Fibroblast of skin of back (primary cell): ENCODE results near the gene PXT1.
"Not testable (repeated sequence)": the region's sequence is repeated elsewhere in the genome, so short reads cannot be mapped to it uniquely, and the experiment has no call there.

ENCODE experiments used
- DNase-seq: peaks from one replicate; pipeline ENCODE4 v3.0.0-alpha.2; 2013

Gene PXT1

GRCh38 chr6:36368421-36368820 lies 74.2 kb downstream of the PXT1 start:
- DNase-seq = no peak

- no peak for DNase-seq
These were observed 74.9 kb downstream of the PXT1 start for GRCh38 chr6:36367743-36368142.

GRCh38 chr6:36364669-36365479 lies 77.8 kb downstream of the PXT1 start:
- DNase-seq = no peak

- not testable (repeated sequence) for DNase-seq
These were observed 78.5 kb downstream of the PXT1 start for GRCh38 chr6:36364061-36364635.

- not testable (repeated sequence) for DNase-seq
These were observed 79.3 kb downstream of the PXT1 start for GRCh38 chr6:36363371-36363752.

- no peak for DNase-seq
These were observed 79.9 kb downstream of the PXT1 start for GRCh38 chr6:36362551-36363370.

GRCh38 chr6:36361071-36361470 lies 81.6 kb downstream of the PXT1 start:
- DNase-seq = no peak

- DNase-seq = peak; percentile 80
These were observed 82.2 kb downstream of the PXT1 start for GRCh38 chr6:36360241-36361054.

- peak; percentile 34 for DNase-seq
These were observed 84.3 kb downstream of the PXT1 start for GRCh38 chr6:36358226-36358915.

- no peak for DNase-seq
These were observed 84.8 kb downstream of the PXT1 start for GRCh38 chr6:36357872-36358225.

- no peak for DNase-seq
These were observed 86.8 kb downstream of the PXT1 start for GRCh38 chr6:36355819-36356218.

GRCh38 chr6:36353411-36353915 lies 89.2 kb downstream of the PXT1 start:
- DNase-seq = peak; percentile 28

GRCh38 chr6:36352477-36353157 lies 90.0 kb downstream of the PXT1 start:
- DNase-seq = no peak

- DNase-seq = peak; percentile 95
These were observed 91.7 kb downstream of the PXT1 start for GRCh38 chr6:36350681-36351571.

GRCh38 chr6:36350082-36350481 lies 92.6 kb downstream of the PXT1 start:
- DNase-seq = peak; percentile 41

GRCh38 chr6:36349240-36349639 lies 93.4 kb downstream of the PXT1 start:
- no peak for DNase-seq

GRCh38 chr6:36347621-36348020 lies 95.0 kb downstream of the PXT1 start:
- no peak for DNase-seq

- no peak for DNase-seq
These were observed 96.0 kb downstream of the PXT1 start for GRCh38 chr6:36346486-36347273.
